Measurements from ENCODE around the gene FGGY.

Gene FGGY

DNA sequence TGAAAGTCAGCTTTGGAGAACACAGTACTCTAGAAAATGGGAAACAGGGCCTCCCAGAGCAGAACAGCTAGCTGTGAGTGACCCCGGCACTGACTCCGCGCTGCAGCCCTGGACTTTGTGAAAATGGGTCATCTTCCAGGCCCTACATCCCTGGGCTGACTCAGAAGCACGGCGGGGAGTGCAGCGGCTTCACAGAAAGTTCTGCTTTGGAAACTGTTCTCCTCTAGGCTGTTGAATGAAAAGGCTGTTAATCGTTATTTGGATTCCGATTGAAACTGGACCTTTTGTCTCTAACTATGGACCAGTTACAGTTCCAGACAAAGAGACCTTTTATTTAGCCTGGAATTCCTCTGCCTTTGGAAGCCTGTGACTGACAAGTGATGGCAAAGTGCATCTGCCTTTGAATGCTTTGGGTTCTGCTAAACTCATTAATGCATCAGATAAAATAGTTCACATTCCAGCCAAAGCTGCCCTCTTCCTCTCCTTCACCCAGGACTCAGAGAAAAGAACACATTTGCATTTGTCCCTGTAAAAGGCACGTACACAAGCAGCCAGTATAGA, 372.9 kb downstream of the FGGY start:
- H3K4me2 ChIP-seq (ENCODE audit: low read depth, low read length, poor library complexity, severe bottlenecking) = no peak overlapping the region
- H2AFZ ChIP-seq (ENCODE audit: low read depth, low read length, severe bottlenecking) = no peak overlapping the region
- H3K9me3 ChIP-seq (ENCODE audit: insufficient read depth, low read length) = no peaks in the 10 kb centered on the region
- TF ChIP-seq, protein P1, sequence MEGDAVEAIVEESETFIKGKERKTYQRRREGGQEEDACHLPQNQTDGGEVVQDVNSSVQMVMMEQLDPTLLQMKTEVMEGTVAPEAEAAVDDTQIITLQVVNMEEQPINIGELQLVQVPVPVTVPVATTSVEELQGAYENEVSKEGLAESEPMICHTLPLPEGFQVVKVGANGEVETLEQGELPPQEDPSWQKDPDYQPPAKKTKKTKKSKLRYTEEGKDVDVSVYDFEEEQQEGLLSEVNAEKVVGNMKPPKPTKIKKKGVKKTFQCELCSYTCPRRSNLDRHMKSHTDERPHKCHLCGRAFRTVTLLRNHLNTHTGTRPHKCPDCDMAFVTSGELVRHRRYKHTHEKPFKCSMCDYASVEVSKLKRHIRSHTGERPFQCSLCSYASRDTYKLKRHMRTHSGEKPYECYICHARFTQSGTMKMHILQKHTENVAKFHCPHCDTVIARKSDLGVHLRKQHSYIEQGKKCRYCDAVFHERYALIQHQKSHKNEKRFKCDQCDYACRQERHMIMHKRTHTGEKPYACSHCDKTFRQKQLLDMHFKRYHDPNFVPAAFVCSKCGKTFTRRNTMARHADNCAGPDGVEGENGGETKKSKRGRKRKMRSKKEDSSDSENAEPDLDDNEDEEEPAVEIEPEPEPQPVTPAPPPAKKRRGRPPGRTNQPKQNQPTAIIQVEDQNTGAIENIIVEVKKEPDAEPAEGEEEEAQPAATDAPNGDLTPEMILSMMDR (IDR thresholded peaks at IDR 0.05; ENCODE audit: insufficient read depth, low read length, poor library complexity, severe bottlenecking) = no peak
- TF ChIP-seq EZH2phosphoT487 (conservative IDR thresholded peaks at IDR 0.05; ENCODE audit: low read length) = no peak
- no peak overlapping the region for H3K27ac ChIP-seq (ENCODE audit: low read depth, low read length)
- H3K27me3 ChIP-seq (ENCODE audit: low read length) = no peaks in the 10 kb centered on the region
- H3K79me2 ChIP-seq (ENCODE audit: insufficient read depth, low read length) = no peaks in the 10 kb centered on the region
- H4K20me1 ChIP-seq (ENCODE audit: low read depth, low read length) = no peaks in the 10 kb centered on the region
- no peak overlapping the region for H3K9ac ChIP-seq (ENCODE audit: low read length)
- no peaks in the 10 kb centered on the region for H3K36me3 ChIP-seq (ENCODE audit: low read length)
- no peaks in the 10 kb centered on the region for H3F3A ChIP-seq (ENCODE audit: insufficient read depth)
- no peaks in the 10 kb centered on the region for H3K9me2 ChIP-seq (replicated peaks; ENCODE audit: insufficient read depth, low read length)
- H3K4me3 ChIP-seq (ENCODE audit: insufficient read depth, low read length, poor library complexity, severe bottlenecking) = no peak overlapping the region

DNA sequence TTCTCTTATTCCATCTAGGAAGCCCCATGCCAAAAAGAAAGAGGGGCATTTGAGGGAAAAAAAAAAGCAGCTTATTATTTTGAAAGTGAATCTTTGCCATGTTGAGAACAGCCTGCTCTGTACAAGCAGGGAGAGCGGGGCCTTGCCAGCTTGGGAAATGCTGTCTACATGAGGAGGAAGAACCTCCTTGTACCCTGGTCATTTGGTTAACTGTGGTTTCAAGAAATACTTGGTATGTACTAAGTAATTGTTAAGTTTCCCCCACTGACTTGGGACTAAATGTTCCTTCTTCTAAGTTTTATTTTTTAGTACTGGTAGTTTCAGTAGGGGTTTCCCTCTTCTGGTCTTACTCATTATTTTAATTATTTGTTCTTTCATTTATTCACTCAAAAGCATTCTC, 373.8 kb downstream of the FGGY start:
- Histone ChIP-seq H3K4me2 (ENCODE audit: low read depth, low read length, poor library complexity, severe bottlenecking) (no peak overlapping the region), H3K79me2 (ENCODE audit: insufficient read depth, low read length) (no peaks in the 10 kb centered on the region), H3K9me3 (ENCODE audit: insufficient read depth, low read length) (no peaks in the 10 kb centered on the region), H3F3A (ENCODE audit: insufficient read depth) (no peaks in the 10 kb centered on the region), H4K20me1 (ENCODE audit: low read depth, low read length) (no peaks in the 10 kb centered on the region), H3K9me2 (replicated peaks; ENCODE audit: insufficient read depth, low read length) (no peaks in the 10 kb centered on the region), H3K27me3 (ENCODE audit: low read length) (no peaks in the 10 kb centered on the region), H3K4me3 (ENCODE audit: insufficient read depth, low read length, poor library complexity, severe bottlenecking) (no peak overlapping the region), H3K27ac (ENCODE audit: low read depth, low read length) (no peak overlapping the region), H2AFZ (ENCODE audit: low read depth, low read length, severe bottlenecking) (no peak overlapping the region), H3K9ac (ENCODE audit: low read length) (no peak overlapping the region), H3K36me3 (ENCODE audit: low read length) (no peaks in the 10 kb centered on the region)
- TF ChIP-seq, protein P1 (IDR thresholded peaks at IDR 0.05; ENCODE audit: insufficient read depth, low read length, poor library complexity, severe bottlenecking) = no peak
- no peak for TF ChIP-seq EZH2phosphoT487 (conservative IDR thresholded peaks at IDR 0.05; ENCODE audit: low read length)

DNA sequence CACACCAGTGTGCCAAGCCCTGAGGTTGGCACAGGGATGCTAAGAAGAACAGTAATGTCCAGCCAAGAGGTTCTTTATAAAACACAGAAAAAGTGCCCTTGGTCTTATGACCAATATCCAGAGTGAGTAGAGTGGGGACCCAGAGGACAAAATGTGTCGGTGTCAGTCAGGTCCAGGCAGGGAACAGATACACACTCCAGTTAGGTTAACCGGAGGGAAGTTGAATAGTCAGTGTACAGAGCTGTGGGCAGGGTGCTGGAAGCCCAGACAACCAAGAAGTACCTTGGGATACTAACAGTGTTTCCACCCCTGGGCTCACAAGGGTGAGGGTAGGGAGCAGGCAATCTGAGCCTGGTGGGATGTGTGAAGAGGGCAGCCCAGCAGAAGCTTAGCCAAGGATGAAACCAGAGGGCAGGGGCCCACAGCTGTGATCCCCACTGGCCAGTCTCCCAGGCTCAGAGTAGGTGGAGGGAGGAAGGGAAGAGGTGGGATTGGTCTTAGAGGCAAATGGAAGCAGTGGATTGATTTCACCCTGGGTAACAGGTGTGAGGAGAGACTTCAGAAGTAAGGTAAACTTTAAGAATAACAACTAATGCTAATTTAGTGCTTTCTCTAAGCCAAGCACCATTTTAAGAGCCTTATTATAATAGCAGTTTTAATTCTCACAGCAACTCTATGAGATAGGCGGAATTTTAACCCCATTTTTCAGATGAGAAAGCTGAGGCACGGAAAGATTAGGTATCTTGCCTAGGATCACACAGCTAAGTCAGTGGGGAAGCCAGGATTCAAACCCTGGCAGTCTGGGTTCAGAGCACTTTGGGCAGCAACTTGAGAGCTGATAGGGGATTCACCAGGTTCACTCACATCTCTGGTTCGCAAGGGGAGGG, 374.4 kb downstream of the FGGY start:
- Histone ChIP-seq H3K27ac (ENCODE audit: low read depth, low read length) (no peak overlapping the region), H3K9me3 (ENCODE audit: insufficient read depth, low read length) (no peaks in the 10 kb centered on the region), H3K36me3 (ENCODE audit: low read length) (no peaks in the 10 kb centered on the region), H3K9me2 (replicated peaks; ENCODE audit: insufficient read depth, low read length) (no peaks in the 10 kb centered on the region), H4K20me1 (ENCODE audit: low read depth, low read length) (no peaks in the 10 kb centered on the region), H2AFZ (ENCODE audit: low read depth, low read length, severe bottlenecking) (no peak overlapping the region), H3K79me2 (ENCODE audit: insufficient read depth, low read length) (no peaks in the 10 kb centered on the region), H3F3A (ENCODE audit: insufficient read depth) (no peaks in the 10 kb centered on the region), H3K4me3 (ENCODE audit: insufficient read depth, low read length, poor library complexity, severe bottlenecking) (no peak overlapping the region), H3K27me3 (ENCODE audit: low read length) (no peaks in the 10 kb centered on the region), H3K4me2 (ENCODE audit: low read depth, low read length, poor library complexity, severe bottlenecking) (no peak overlapping the region), H3K9ac (ENCODE audit: low read length) (no peak overlapping the region)
- TF ChIP-seq, protein P1 (IDR thresholded peaks at IDR 0.05; ENCODE audit: insufficient read depth, low read length, poor library complexity, severe bottlenecking) = no peak
- no peak for TF ChIP-seq EZH2phosphoT487 (conservative IDR thresholded peaks at IDR 0.05; ENCODE audit: low read length)
